Endothelial cell (in vitro differentiated cells): ENCODE measurements around the gene ADNP2. TPM values are rescaled to one million over a fixed set of nuclear protein-coding genes. Genes with fewer than 3 reads are reported as not detected.

Experiments used
- DNase-seq: peaks from one replicate; pipeline ENCODE4 v3.0.0; 2021; ENCODE audit warnings: low spot score
- H3K27ac Mint-ChIP-seq: one replicate; pipeline ENCODE4 v1.8.0; 2021; ENCODE audit warnings: mixed read lengths, inconsistent platforms; ENCODE audit not compliant: unreplicated experiment
- H3K27me3 Mint-ChIP-seq: one replicate; pipeline ENCODE4 v1.8.0; 2021; ENCODE audit warnings: mild to moderate bottlenecking, moderate library complexity, mixed read lengths, inconsistent platforms; ENCODE audit not compliant: unreplicated experiment
- H3K36me3 Mint-ChIP-seq: one replicate; pipeline ENCODE4 v1.8.0; 2021; ENCODE audit warnings: mild to moderate bottlenecking, low read depth, mixed read lengths, inconsistent platforms; ENCODE audit not compliant: unreplicated experiment
- H3K4me1 Mint-ChIP-seq: one replicate; pipeline ENCODE4 v1.8.0; 2021; ENCODE audit warnings: mild to moderate bottlenecking, mixed read lengths, inconsistent platforms; ENCODE audit not compliant: unreplicated experiment
- H3K4me3 Mint-ChIP-seq: one replicate; pipeline ENCODE4 v1.8.0; 2021; ENCODE audit warnings: mild to moderate bottlenecking, mixed read lengths, inconsistent platforms; ENCODE audit not compliant: unreplicated experiment
- H3K9me3 Mint-ChIP-seq: one replicate; pipeline ENCODE4 v1.8.0; 2021; ENCODE audit warnings: mixed read lengths, inconsistent platforms; ENCODE audit not compliant: unreplicated experiment
- total RNA-seq: library from RNA; stranded (reverse); fragmentation: NEBNext Ultra II Directional; extraction: Animal tissue kit (Norgen Biotek cat#: 25700); gene quantifications from one replicate; pipeline ENCODE4 v1.2.1, GENCODE V29; 2021; ENCODE audit not compliant: unreplicated experiment
- TF ChIP-seq, protein P1 (sequence below): fragments of 200-600 bp; sonication (generic); IDR thresholded peaks from one replicate; pipeline ENCODE4 v1.5.0; 2021; ENCODE audit warnings: antibody characterized with exemption; ENCODE audit not compliant: unreplicated experiment

The ADNP2 gene
- total RNA-seq, 1 donor from 2014 or later = 23.7 TPM

DNA sequence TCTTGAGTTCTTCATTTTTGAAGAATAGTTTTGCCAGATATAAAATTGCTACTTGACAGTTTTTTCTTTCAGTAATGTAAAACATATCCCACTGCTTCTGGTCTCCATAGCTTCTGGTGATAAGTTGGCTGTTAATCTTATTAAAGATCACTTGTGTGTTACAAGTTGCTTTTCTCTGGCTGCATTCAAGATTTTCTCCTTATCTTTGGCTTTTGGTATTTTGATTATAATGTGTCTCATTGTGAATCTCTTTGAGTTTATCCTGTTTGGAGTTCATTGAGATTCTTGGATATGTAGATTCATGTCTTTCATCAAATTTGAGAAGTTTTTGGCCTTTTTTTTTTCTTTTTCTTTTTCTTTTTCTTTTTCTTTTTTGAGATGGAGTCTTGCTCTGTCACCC is 20.2 kb upstream of the ADNP2 start:
- peaks cover 7% of the 10 kb centered on the region for H3K9me3 Mint-ChIP-seq

DNA sequence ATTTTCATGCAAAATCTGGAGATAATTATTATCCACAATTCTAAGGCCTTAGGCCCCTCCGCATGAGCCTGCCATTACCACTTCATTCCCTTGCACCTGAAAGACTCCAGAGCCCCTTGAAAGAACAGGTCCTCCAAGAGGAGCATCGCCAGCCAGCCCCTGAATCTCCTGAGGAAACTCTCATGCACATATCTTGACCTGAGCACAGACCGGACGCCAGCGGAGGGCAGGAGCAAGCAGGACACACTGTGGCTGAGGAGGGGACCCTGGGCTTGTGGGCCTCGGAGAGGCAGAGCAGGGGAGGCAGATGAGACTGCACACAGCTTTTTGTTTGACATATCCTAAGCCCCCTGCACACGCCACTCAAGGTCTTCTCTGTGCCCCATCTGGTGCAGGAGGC is 13.6 kb upstream of the ADNP2 start:
- Mint-ChIP-seq H3K4me3 (no peak overlapping the region), H3K9me3 (no peaks in the 10 kb centered on the region), H3K27me3 (peaks cover 3% of the 10 kb centered on the region), H3K36me3 (no peaks in the 10 kb centered on the region), H3K4me1 (peaks cover 4% of the 10 kb centered on the region), H3K27ac (no peak overlapping the region)
- no peak for DNase-seq
- TF ChIP-seq, protein P1, sequence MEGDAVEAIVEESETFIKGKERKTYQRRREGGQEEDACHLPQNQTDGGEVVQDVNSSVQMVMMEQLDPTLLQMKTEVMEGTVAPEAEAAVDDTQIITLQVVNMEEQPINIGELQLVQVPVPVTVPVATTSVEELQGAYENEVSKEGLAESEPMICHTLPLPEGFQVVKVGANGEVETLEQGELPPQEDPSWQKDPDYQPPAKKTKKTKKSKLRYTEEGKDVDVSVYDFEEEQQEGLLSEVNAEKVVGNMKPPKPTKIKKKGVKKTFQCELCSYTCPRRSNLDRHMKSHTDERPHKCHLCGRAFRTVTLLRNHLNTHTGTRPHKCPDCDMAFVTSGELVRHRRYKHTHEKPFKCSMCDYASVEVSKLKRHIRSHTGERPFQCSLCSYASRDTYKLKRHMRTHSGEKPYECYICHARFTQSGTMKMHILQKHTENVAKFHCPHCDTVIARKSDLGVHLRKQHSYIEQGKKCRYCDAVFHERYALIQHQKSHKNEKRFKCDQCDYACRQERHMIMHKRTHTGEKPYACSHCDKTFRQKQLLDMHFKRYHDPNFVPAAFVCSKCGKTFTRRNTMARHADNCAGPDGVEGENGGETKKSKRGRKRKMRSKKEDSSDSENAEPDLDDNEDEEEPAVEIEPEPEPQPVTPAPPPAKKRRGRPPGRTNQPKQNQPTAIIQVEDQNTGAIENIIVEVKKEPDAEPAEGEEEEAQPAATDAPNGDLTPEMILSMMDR = no peak

More for the DNA sequence above, 20.2 kb upstream of the ADNP2 start:
- no peak for DNase-seq
- H3K4me1 Mint-ChIP-seq = no peaks in the 10 kb centered on the region
- peaks cover 2% of the 10 kb centered on the region for H3K27me3 Mint-ChIP-seq
- TF ChIP-seq, protein P1 = no peak
- H3K36me3 Mint-ChIP-seq = peaks cover 15% of the 10 kb centered on the region
- H3K4me3 Mint-ChIP-seq = no peak overlapping the region
- no peak overlapping the region for H3K27ac Mint-ChIP-seq

DNA sequence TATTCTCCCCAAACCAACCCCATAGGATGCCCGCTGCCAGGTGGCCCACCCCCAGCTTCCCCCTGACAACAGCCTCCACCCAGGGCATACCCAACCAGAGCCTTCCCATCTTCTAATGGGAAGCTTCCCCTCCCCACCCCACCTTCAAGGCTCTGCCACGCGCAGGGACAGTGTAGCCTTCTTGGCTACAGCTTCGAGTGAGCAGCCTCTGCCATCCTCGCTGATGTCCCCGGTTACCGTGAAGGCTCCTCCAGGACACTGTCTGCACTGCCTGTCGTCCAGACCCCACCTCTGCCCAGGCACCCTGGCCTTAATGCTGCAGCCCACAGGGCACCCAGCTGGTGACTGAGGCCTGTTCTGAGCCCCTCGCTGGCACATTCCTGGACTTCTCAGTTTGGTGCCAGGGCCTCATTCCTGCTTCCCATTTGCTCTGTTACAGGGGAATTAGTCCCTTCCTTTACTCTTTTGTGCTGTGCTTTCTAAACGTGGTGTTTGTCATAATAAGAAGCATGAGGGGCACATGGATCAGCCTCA is 13.0 kb upstream of the ADNP2 start:
- H3K4me1 Mint-ChIP-seq = peaks cover 4% of the 10 kb centered on the region
- H3K4me3 Mint-ChIP-seq = no peak overlapping the region
- no peak overlapping the region for H3K27ac Mint-ChIP-seq
- H3K36me3 Mint-ChIP-seq = no peaks in the 10 kb centered on the region
- TF ChIP-seq, protein P1 = no peak
- peaks cover 3% of the 10 kb centered on the region for H3K27me3 Mint-ChIP-seq
- DNase-seq = no peak
- no peaks in the 10 kb centered on the region for H3K9me3 Mint-ChIP-seq

GRCh38 chr18:80097201-80097600 is 11.9 kb upstream of the ADNP2 start:
- peaks cover 3% of the 10 kb centered on the region for H3K27me3 Mint-ChIP-seq

DNA sequence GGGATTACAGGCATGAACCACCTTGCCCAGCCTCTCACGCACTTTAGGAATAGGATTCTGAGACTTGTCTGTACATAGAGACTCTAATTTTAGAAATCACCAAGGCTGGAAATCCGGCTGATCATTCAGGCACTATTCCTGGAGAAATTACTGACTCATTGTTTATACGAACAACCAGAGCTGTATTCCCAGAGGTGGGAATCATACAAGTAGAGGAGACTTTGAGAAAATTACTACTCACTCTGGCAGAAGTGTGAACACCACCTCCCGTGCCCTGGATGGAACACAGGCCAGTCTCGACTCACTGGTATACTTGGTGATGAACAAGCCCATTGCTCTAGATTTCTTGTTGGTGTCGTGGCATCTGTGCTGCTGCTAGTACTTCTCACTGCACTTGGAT is 5.8 kb upstream of the ADNP2 start:
- H3K9me3 Mint-ChIP-seq = no peaks in the 10 kb centered on the region
- H3K27ac Mint-ChIP-seq = no peak overlapping the region
- TF ChIP-seq, protein P1 = no peak
- H3K27me3 Mint-ChIP-seq = peaks cover 7% of the 10 kb centered on the region
- peaks cover 10% of the 10 kb centered on the region for H3K4me1 Mint-ChIP-seq
- no peak overlapping the region for H3K4me3 Mint-ChIP-seq
- DNase-seq = no peak
- H3K36me3 Mint-ChIP-seq = no peaks in the 10 kb centered on the region

More at GRCh38 chr18:80097201-80097600, 11.9 kb upstream of the ADNP2 start:
- Mint-ChIP-seq H3K4me1 (peaks cover 4% of the 10 kb centered on the region), H3K36me3 (no peaks in the 10 kb centered on the region), H3K9me3 (no peaks in the 10 kb centered on the region), H3K27ac (no peak overlapping the region), H3K4me3 (no peak overlapping the region)
- TF ChIP-seq, protein P1 = no peak
- no peak for DNase-seq
